HK-2 (cell line): ENCODE measurements around the gene RHBDF2.

Source experiments
- DNase-seq: peaks from one replicate; pipeline ENCODE4 v3.0.0-alpha.2; 2018; ENCODE audit not compliant: unreplicated experiment

Gene RHBDF2

DNA sequence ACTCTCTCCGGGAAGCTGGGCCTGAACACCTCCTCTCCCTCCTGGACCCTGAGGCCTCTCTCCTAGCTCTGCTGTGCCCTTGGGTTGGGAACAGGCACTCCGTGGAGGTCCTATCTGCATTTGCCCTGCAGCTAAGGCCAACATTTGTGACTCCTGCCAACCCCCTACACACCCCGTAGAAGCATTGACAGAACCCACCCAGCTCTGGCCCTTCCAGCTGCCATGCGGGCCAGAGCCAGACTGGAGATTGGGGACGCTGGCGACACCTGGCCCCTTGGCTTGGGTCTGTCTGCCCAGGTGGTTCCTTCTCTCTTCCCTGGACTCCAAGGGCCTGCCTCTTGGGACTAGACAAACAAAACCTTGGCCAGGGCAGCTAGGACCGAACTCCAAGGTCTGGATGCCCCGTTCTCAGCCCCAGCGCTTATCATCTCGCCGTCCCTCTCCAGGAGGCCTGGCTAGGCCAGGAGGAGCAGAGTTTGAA lies 644 bp upstream of the RHBDF2 start:
- no peak for DNase-seq

DNA sequence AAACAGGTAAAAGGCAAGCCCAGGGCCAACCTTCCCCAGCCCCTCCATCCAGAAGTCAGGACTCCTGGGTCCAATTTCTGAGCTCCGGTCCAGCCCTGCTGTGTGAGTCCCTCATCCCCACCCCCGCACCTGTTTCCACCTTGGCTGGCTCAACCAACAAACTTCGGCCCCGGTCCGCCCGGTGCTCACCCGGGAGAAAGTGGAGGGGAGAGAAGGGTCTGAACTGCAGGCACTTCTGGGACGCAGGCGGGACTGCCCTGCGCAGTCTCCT lies 541 bp downstream of the RHBDF2 start:
- DNase-seq = peak; percentile 36

DNA sequence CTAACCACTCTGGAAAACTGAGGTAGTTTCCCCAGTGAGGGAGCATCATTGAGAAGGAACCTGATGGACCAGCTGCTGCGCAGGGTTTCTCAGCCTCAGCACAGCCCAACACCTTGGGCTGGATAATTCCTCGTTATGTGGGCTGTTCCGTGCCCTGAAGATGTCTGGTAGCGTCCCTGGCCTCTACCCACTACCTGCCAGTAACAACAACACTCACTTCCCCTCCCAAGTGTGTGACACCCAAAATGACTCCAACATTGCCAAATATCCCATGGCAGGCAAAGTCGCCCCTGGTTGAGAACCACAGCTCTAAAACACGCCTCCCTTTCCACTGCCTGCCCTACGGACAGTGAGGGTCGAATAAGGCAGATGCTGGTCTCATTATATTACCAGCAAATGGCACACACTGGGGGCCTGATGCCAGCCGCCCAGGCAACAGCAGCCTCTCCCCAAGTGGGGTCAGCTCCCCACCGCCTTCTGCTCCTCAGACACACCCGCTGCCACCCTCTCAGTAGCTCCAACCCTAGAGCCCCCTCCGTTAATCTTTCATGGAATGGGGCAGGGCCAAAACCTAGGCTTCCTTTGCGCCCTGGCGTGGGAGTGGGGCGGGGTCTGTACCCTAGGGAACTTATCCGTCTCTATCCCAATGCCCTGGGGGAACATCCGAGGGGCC lies 1.0 kb downstream of the RHBDF2 start:
- peak; percentile 51 for DNase-seq

- DNase-seq = no peak
These were observed 2.0 kb downstream of the RHBDF2 start for GRCh38 chr17:76499267-76499667.

GRCh38 chr17:76498876-76499251 lies 2.4 kb downstream of the RHBDF2 start:
- DNase-seq = no peak

DNA sequence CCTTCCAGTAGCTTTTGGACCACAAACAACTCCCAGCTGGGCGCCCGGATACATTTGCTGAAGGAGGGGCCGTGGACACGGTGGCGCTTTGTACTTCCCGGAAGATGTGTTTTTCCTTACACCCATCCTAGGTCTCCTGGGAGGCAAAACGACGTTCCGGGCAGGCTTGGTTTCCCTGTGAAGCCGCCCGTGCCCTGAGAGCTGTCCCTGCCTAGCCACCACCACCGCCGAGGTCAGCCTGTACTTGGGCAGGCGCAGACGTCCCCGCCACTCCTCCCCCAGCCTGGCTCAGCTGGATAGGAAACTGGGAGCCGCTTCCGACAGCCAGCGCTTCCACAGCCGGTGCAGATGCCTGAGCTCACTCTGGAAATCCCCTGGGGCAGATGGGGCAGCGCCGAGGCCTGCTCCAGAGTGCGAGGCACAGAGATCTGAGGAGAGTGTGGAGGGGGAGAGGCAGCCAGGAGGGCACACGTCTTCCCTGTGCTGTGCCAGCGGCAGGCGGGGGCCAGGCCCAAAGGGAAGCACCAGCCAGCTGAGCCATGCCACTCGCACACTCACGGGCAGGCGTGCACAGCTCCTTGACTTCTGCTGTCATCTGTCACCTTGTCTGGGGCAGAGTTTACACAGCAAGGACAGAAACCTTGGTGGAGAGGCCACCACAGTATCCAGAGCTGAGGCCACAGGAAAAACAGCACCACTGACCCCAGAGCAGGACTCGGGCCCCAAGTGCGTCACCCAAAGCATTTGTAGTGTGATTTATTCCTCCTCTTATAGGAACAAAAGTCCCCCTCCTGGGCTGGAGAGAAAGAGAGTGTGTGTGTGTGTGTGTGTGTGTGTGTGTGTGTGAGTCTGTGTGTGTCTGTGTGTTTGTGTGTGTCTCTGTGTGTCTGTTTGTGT lies 3.0 kb downstream of the RHBDF2 start:
- peak; percentile 94 for DNase-seq

DNA sequence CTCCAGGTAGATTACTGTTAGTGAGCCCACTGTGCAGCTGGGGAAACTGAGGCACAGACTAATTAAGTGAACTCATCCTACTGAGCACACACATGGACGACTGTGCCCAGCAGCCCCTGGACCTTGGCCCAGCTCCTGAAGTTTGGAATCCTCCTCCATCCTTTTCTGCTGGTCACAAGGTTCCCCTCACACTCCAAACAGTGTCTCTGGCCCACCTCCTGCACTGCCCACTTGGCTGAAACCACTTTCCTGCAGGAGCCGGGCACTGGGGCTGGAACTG lies 3.6 kb downstream of the RHBDF2 start:
- DNase-seq = no peak

GRCh38 chr17:76496464-76496863 lies 4.8 kb downstream of the RHBDF2 start:
- DNase-seq = no peak

DNA sequence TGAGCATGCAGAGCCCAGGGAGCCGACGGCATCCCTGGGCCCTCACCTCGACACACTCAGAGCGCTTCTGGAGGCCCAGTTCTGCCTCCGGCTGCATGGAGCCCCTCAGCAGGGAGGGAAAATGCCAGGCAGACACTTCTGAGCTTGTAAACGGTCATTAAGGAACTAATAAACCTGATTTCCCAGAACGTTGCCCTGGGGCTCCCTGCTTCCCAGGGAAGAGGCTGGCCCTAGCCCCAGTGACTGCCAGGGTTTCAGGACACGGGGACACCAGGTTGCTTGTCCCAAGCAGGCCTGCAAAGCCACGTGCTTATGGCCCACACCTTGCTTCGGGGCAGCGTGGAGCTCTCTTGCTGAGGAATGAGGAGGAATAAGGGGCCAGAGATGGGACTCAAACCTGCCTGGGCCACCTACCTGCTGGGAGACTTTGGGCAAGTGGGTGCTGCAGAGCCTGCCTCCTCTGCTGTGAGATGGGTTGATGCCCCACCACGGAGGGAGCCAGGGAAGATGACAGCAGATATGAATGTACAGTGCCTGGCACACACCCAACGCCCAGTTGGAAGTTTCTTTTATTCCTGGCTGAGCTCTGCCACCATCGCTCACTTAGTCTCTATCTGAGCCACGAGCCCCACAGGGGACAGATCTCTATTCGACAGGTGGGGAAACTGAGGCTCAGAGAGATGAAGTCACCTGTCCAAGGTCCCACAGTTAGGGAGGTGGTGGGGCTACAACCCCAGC lies 5.4 kb downstream of the RHBDF2 start:
- no peak for DNase-seq

DNA sequence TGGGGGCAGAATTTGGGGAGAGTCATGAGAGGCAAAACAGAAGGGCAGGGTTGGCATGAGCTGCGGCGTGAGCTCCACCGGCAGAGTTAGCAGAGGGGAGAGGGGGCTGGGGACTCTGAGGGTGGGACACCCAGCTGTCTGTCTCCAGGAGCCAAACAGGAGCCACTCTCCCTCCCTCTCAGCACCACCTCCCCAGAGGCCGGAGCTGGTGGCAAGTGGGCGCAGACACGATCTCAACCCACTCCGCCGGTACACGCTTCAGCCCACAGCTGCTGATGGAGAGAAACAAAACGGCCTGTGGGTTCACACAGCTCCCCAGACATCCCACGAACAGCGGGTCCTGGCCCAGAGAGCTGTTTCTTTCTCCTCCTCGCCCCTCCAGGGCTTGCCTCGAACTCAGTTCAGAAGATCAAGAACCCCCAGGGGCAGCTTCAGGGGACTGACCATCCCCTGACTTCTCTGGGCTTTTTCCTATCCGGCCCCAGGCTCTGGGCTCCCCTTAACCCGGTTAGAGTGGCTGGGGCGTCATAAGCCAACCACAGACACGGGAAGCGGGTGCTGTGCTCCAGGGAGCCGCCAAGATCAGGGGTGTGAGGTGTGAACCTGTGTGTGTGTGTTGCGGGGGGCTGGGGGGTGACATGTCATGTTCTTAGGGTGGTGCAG lies 7.6 kb downstream of the RHBDF2 start:
- no peak for DNase-seq

- peak; percentile 69 for DNase-seq
These were observed 8.2 kb downstream of the RHBDF2 start for GRCh38 chr17:76492989-76493501.

DNA sequence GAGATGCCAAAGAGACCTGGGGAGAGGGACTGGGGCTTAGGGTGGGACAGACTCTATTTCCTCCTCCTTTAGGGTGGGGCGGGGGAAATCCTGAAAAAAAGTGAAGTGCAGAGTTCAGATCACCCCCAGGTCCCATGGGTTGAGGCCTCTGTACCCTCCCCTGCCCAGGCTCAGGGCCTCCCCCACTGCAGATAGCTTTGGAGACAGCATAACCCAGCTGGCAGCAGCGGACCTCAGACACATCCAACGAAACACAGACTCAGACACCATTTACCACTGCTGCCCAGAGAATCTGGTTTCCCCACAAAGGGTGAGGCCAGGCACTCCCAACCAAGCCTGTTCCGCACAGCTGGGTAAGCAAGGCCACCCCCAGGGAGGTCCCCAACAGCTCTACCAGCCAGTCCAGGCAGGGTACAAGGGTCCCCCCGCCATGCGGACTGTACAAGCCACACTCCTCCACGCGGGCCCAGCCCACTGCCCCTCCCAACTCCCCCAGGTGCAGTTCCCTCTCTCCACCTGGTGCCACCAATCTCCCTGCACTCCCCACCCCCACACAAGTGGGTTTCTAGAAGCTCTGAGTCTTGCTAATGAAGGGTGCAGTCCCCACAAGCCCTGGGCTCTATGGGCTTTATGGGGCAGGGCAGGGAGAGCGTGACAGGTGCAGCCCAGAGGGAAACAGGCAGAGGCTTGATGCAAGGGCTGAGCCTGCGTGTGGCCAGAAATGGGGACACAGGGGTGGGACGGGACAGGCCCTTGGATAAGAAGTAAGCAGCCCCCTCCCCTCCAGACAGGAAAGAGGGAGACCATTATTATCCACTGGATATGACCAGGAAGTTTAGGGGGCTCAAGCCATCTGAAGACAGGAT lies 8.9 kb downstream of the RHBDF2 start:
- DNase-seq = no peak

- DNase-seq = no peak
These were observed 9.7 kb downstream of the RHBDF2 start for GRCh38 chr17:76491271-76492122.

- DNase-seq = no peak
These were observed 11.0 kb downstream of the RHBDF2 start for GRCh38 chr17:76490112-76490710.

GRCh38 chr17:76487451-76488192 lies 13.6 kb downstream of the RHBDF2 start:
- DNase-seq = no peak

DNA sequence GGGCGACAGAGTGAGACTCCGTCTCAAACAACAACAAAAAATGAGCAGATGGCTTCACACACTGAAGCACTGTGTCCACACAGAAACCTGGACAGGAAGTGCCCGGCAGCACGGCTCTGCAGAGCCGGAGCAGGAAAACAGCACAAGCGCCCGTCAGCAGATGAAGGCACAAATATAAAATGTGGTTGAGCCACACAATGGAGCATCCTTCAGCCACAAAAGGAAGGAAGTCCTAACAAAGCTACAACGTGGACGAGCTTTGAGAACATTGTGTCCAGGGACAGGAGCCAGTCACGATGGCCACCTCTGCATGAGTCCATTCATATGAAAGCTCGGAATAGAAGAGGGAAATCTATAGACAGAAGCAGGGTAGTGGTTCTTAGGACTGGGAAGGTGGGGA lies 15.7 kb downstream of the RHBDF2 start:
- DNase-seq = no peak

- no peak for DNase-seq
These were observed 16.9 kb downstream of the RHBDF2 start for GRCh38 chr17:76484228-76484725.

- no peak for DNase-seq
These were observed 20.1 kb downstream of the RHBDF2 start for GRCh38 chr17:76481071-76481655.

- DNase-seq = no peak
These were observed 20.6 kb downstream of the RHBDF2 start for GRCh38 chr17:76480632-76481031.
